HUES64 (cell line): Measurements from ENCODE around the gene MORN1.
"Not testable (repeated sequence)": the region's sequence is repeated elsewhere in the genome, so short reads cannot be mapped to it uniquely, and the experiment has no call there.

Experiments
- H3K27ac ChIP-seq: 2 replicates; pipeline ENCODE4 v1.7.0; 2013; ENCODE audit warnings: low read depth, low read length, inconsistent platforms
- H3K27me3 ChIP-seq: 2 replicates; pipeline ENCODE4 v1.6.1; 2013; ENCODE audit warnings: mild to moderate bottlenecking, low read length; ENCODE audit not compliant: insufficient read depth
- H3K36me3 ChIP-seq: 2 replicates; pipeline ENCODE4 v1.6.1; 2013; ENCODE audit warnings: mild to moderate bottlenecking, low read length; ENCODE audit not compliant: insufficient read depth
- H3K4me1 ChIP-seq: 2 replicates; pipeline ENCODE4 v1.6.1; 2013; ENCODE audit warnings: mild to moderate bottlenecking, low read length, moderate library complexity; ENCODE audit not compliant: insufficient read depth
- H3K4me3 ChIP-seq: 2 replicates; pipeline ENCODE4 v1.5.1; 2013; ENCODE audit warnings: mild to moderate bottlenecking, low read length, moderate library complexity
- H3K9ac ChIP-seq: 2 replicates; pipeline ENCODE4 v1.6.1; 2013; ENCODE audit warnings: mild to moderate bottlenecking, low read depth, low read length
- H3K9me3 ChIP-seq: 2 replicates; pipeline ENCODE4 v1.6.1; 2013; ENCODE audit warnings: low read depth, low read length; ENCODE audit not compliant: insufficient read depth
- WGBS: fragments of 150-250, 120-280 bp; methylation state at CpG from one replicate; pipeline ENCODE4 v1.1.7; 2013; ENCODE audit warnings: missing lambda C conversion rate; 5-methylcytosine and 5-hydroxymethylcytosine counted together

The MORN1 gene

GRCh38 chr1:2303016-2303775 lies 88.2 kb downstream of the MORN1 start:
- Histone ChIP-seq H3K4me1 (no peaks in the 10 kb centered on the region), H3K9ac (no peak overlapping the region), H3K27ac (no peak overlapping the region), H3K4me3 (no peak overlapping the region), H3K9me3 (no peaks in the 10 kb centered on the region), H3K27me3 (no peaks in the 10 kb centered on the region), H3K36me3 (peaks cover 53% of the 10 kb centered on the region)
- 93% methylated on average over 35 of the region's 35 CpGs for WGBS

- Histone ChIP-seq H3K36me3 (peaks cover 46% of the 10 kb centered on the region), H3K4me1 (no peaks in the 10 kb centered on the region), H3K9me3 (no peaks in the 10 kb centered on the region), H3K27me3 (no peaks in the 10 kb centered on the region), H3K27ac (no peak overlapping the region), H3K9ac (no peak overlapping the region), H3K4me3 (no peak overlapping the region)
- 96% methylated on average over 24 of the region's 24 CpGs for WGBS
These were observed 88.9 kb downstream of the MORN1 start for GRCh38 chr1:2302292-2302925.

GRCh38 chr1:2301607-2302291 lies 89.6 kb downstream of the MORN1 start:
- H3K4me1 ChIP-seq, result no peaks in the 10 kb centered on the region
- WGBS, result 95% methylated on average over 17 of the region's 17 CpGs
- no peak overlapping the region for H3K9ac ChIP-seq
- no peak overlapping the region for H3K4me3 ChIP-seq
- peaks cover 40% of the 10 kb centered on the region for H3K36me3 ChIP-seq
- H3K27me3 ChIP-seq, result no peaks in the 10 kb centered on the region
- H3K27ac ChIP-seq, result no peak overlapping the region
- H3K9me3 ChIP-seq, result no peaks in the 10 kb centered on the region

GRCh38 chr1:2300851-2301606 lies 90.3 kb downstream of the MORN1 start:
- H3K9ac ChIP-seq, result no peak overlapping the region
- H3K9me3 ChIP-seq, result no peaks in the 10 kb centered on the region
- WGBS, result 94% methylated on average over 37 of the region's 37 CpGs
- peaks cover 34% of the 10 kb centered on the region for H3K36me3 ChIP-seq
- no peak overlapping the region for H3K27ac ChIP-seq
- H3K4me1 ChIP-seq, result no peaks in the 10 kb centered on the region
- H3K27me3 ChIP-seq, result no peaks in the 10 kb centered on the region
- H3K4me3 ChIP-seq, result no peak overlapping the region

- Histone ChIP-seq H3K27ac (no peak overlapping the region), H3K9ac (no peak overlapping the region; the same call in 1 of the 2 replicates), H3K27me3 (no peaks in the 10 kb centered on the region), H3K4me1 (no peaks in the 10 kb centered on the region), H3K9me3 (no peaks in the 10 kb centered on the region), H3K36me3 (peaks cover 25% of the 10 kb centered on the region), H3K4me3 (no peak overlapping the region)
- 88% methylated on average over 32 of the region's 32 CpGs for WGBS
These were observed 91.2 kb downstream of the MORN1 start for GRCh38 chr1:2300004-2300771.

GRCh38 chr1:2299131-2299627 lies 92.2 kb downstream of the MORN1 start:
- Histone ChIP-seq H3K27me3 (no peaks in the 10 kb centered on the region), H3K9ac (no peak overlapping the region), H3K4me1 (no peaks in the 10 kb centered on the region), H3K4me3 (no peak overlapping the region), H3K27ac (no peak overlapping the region), H3K9me3 (no peaks in the 10 kb centered on the region), H3K36me3 (peaks cover 15% of the 10 kb centered on the region)
- 92% methylated on average over 24 of the region's 24 CpGs for WGBS

- Histone ChIP-seq H3K9ac (no peak overlapping the region), H3K36me3 (peaks cover 10% of the 10 kb centered on the region), H3K4me1 (no peaks in the 10 kb centered on the region), H3K4me3 (no peak overlapping the region), H3K27me3 (no peaks in the 10 kb centered on the region), H3K27ac (peak overlapping the region; percentile 30), H3K9me3 (no peaks in the 10 kb centered on the region)
- 91% methylated on average over 12 of the region's 12 CpGs for WGBS
These were observed 92.7 kb downstream of the MORN1 start for GRCh38 chr1:2298685-2299084.

GRCh38 chr1:2297246-2298011 lies 93.9 kb downstream of the MORN1 start:
- no peaks in the 10 kb centered on the region for H3K27me3 ChIP-seq
- peaks cover 2% of the 10 kb centered on the region; the same call in 1 of the 2 replicates for H3K36me3 ChIP-seq
- H3K9ac ChIP-seq, result no peak overlapping the region; the same call in 1 of the 2 replicates
- no peaks in the 10 kb centered on the region for H3K9me3 ChIP-seq
- no peaks in the 10 kb centered on the region for H3K4me1 ChIP-seq
- H3K4me3 ChIP-seq, result no peak overlapping the region
- no peak overlapping the region for H3K27ac ChIP-seq
- 96% methylated on average over 35 of the region's 35 CpGs for WGBS

- Histone ChIP-seq H3K4me3 (no peak overlapping the region), H3K27me3 (no peaks in the 10 kb centered on the region), H3K27ac (no peak overlapping the region), H3K9me3 (no peaks in the 10 kb centered on the region), H3K36me3 (no peaks in the 10 kb centered on the region), H3K4me1 (no peaks in the 10 kb centered on the region), H3K9ac (no peak overlapping the region)
- WGBS, result 96% methylated on average over 18 of the region's 18 CpGs
These were observed 94.7 kb downstream of the MORN1 start for GRCh38 chr1:2296614-2297013.

- WGBS, result 93% methylated on average over 9 of the region's 9 CpGs
- not testable (repeated sequence) for H3K36me3 ChIP-seq, H3K9ac ChIP-seq, H3K27ac ChIP-seq, H3K9me3 ChIP-seq, H3K27me3 ChIP-seq, H3K4me3 ChIP-seq, H3K4me1 ChIP-seq
These were observed 95.1 kb downstream of the MORN1 start for GRCh38 chr1:2296211-2296610.
